ENCODE data around the gene DNAH6.

GRCh38 chr2:84497285-84497684, 19.0 kb upstream of the DNAH6 start:
- no peak for TF ChIP-seq EZH2 (IDR thresholded peaks at IDR 0.05; ENCODE audit: low read length, unreplicated experiment)
- no peak for TF ChIP-seq CTCF (conservative IDR thresholded peaks at IDR 0.05; ENCODE audit: low read depth, low read length)
- TF ChIP-seq EZH2phosphoT487 (IDR thresholded peaks at IDR 0.05; ENCODE audit: borderline replicate concordance, low read length) = no peak
